GM21367 (cell line): ENCODE measurements around the gene EPHB1.

ENCODE experiments used
- ATAC-seq: cut with Tn5 transposase; IDR thresholded peaks from one replicate; pipeline ENCODE4 v1.9.1; 2021; ENCODE audit not compliant: unreplicated experiment

The EPHB1 gene

GRCh38 chr3:134807189-134807588, 12.1 kb downstream of the EPHB1 start:
- ATAC-seq, result no peak

- ATAC-seq, result no peak
Measured at GRCh38 chr3:134808835-134809234, 13.8 kb downstream of the EPHB1 start.

- no peak for ATAC-seq
Measured at GRCh38 chr3:134809427-134810051, 14.5 kb downstream of the EPHB1 start.

DNA sequence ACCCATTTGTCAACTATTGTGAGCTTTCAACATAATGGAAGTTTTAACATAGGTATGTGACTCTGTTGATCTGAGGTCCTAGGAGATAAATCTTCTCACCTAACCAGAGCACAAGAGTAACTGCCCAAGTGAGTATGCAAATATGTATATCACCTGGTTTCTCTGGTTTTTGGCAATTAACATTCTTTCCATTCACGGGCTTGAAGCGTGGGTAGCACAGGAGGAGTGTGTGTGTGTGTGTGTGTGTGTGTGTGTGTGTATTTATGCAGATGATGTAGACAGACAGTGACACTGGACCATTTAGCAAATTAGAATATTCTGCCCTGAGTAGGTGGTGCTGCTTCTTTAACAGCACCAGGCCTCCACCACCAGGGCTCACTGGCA, 15.0 kb downstream of the EPHB1 start:
- no peak for ATAC-seq

GRCh38 chr3:134810850-134811249, 15.8 kb downstream of the EPHB1 start:
- ATAC-seq, result no peak

GRCh38 chr3:134813618-134814017, 18.6 kb downstream of the EPHB1 start:
- ATAC-seq, result no peak

GRCh38 chr3:134815519-134815918, 20.5 kb downstream of the EPHB1 start:
- ATAC-seq, result no peak

GRCh38 chr3:134816623-134817022, 21.6 kb downstream of the EPHB1 start:
- no peak for ATAC-seq

- ATAC-seq, result no peak
Measured at GRCh38 chr3:134817297-134817696, 22.2 kb downstream of the EPHB1 start.

- ATAC-seq, result no peak
Measured at GRCh38 chr3:134820994-134821393, 25.9 kb downstream of the EPHB1 start.

DNA sequence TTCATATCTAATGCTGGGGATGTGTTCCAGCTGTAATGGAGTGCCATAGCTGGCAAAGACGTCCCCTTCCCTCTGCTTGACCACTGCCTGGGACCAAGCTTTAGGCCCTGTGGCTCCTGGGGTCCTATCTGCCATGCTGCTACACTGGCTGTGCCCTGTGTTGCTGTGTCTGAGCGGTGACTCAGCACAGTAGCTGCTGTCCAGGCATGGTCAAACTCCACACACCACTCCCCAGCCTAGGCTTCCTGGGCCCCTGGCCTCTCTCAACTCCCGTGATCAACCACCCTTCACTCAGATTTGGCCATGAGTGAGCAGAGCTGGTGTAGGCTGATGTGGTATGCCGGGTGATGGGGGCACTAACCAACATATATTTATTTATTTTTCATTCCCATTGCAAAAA, 27.0 kb downstream of the EPHB1 start:
- ATAC-seq, result no peak

DNA sequence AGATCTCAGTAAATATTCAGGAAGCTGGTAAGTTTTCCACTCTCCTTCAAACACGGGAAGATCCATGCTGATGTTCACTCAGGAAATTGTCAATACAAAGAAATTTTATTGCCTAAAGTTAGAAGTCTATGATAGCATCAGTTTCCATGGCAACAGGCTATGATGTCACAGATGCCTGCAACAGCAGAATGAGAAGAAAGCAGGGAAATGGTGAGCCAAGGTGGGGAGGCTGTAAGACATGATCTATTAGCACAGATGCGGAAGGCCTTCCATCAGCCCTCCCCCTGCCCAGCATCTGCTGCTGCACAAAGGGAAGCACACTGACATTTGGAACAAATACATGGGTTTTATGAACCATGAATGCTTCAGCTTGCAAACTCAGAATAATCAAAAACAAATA, 28.6 kb downstream of the EPHB1 start:
- ATAC-seq, result no peak

- ATAC-seq, result no peak
Measured at GRCh38 chr3:134824791-134825190, 29.7 kb downstream of the EPHB1 start.

- no peak for ATAC-seq
Measured at GRCh38 chr3:134827213-134827612, 32.2 kb downstream of the EPHB1 start.

DNA sequence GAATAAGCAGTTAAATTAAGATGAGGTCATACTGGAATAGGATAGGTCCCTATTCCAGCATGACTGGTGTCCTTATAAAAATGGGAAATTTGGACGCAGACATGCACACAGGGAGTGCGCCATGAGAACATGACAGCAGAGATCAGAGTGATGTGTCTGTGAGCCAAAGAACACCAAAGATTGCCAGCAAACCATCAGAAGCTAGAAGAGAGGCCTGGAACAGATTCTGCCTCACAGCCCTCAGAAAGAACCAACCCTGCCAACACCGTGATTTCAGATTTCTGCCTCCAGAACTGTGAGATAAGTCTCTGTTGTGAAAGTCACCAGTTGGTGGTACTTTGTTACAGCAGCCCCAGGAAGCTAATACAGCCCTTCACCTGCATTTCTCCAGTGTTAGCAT, 34.7 kb downstream of the EPHB1 start:
- no peak for ATAC-seq

DNA sequence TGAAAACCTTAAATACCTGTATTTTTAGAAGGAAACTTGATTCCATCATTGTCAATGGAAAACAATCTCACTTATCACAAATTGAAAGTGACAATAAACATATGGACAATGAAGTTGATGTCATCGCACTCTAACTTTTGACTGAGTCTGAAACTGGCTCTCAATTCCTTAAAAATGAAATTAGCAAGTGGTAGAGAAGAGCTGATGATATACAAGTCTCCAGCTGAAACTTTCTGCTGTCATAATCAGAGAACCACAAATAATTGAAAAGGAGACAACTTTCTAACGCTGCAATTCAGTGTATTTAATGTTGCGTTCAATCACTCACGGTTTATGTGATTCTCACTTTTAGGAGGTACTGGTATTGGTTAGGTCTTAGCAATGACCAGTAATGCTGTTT, 37.5 kb downstream of the EPHB1 start:
- ATAC-seq, result no peak

DNA sequence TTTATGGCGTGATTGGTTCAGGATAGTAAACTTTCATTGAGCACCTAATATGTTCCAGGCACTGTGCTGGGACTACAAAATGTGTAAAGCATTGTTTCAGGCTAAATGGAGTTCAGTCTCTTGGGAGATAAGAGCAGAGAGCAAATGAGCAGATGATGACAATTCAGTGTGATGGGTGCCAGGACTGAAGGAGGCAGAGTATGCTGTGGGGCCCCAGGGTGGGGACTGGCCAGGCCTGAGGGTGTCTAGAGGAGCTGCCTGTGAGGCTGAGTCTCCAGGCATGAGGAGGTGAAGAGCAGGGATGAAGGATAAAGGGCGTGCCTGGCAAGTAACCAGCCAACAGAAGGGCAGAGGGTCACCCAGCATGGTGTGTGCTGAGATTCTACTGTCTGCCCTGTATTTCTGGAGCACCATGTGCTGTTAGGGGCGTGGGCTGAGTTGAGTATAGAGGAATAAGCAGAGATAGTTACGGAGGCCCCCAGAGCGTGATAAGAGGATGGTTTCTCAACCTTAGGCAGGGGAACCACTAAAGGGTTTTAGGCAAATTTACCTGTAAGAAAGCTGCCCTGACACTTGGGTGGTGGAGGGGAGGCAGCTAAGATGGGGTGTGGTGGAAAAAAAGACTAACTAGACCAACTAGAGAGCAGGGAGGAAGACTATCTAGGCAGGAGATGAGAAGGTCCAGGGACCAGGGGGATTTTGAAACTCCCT, 38.5 kb downstream of the EPHB1 start:
- ATAC-seq, result no peak

GRCh38 chr3:134836921-134837320, 41.9 kb downstream of the EPHB1 start:
- ATAC-seq, result no peak

- ATAC-seq, result no peak
Measured at GRCh38 chr3:134838599-134838998, 43.5 kb downstream of the EPHB1 start.

DNA sequence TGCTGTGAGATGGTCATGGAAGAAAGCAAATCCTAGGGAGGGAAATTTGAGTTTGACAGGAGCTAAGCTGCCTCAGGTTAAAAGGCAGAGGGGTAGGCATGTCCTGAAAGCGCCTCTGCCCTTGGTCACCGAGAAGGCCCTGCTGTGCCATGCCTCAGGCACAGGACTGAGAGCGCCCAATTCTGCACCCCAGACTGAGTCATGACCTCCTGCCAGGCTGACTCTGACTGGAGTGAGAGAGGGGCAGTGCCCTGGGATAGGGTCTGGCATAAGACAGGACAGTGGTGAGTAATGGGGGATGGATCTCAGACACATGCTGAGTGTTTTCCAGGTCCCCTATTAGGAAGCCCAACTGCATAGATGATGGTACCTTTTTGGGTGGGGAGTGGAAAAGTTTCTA, 44.4 kb downstream of the EPHB1 start:
- ATAC-seq, result no peak

- ATAC-seq, result peak; percentile 76
Measured at GRCh38 chr3:134839990-134840389, 44.9 kb downstream of the EPHB1 start.

- no peak for ATAC-seq
Measured at GRCh38 chr3:134840459-134840858, 45.4 kb downstream of the EPHB1 start.

DNA sequence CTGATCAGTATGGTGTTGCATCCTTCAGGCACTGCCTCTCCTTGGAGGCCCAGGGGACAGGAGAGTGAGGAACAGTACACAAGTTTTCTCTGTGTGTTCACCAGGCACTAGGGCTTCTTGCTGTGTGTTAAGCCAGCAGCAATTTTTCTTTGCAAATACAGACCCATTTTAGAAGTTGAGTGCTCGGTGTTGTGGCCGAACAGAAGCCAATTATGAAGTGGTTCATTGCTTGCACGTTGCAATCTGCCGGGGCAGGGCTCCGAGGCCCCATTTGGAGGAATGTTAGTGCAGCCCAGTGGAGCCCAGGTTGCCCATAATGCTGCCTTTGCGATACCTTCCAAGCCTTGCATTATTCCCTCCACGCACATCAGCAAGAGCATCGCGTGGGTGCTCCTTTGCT, 51.0 kb downstream of the EPHB1 start:
- ATAC-seq, result no peak
